Loucy (cell line): ENCODE results near the gene RTL3.

Experiments used
- CTCF ChIP-seq: fragments of 200-600 bp; sonication (generic); conservative IDR thresholded peaks from 2 replicates; pipeline ENCODE4 v1.5.1; 2014; ENCODE audit warnings: mild to moderate bottlenecking, antibody characterized with exemption, low read length
- EZH2phosphoT487 ChIP-seq: fragments of 200-600 bp; IDR thresholded peaks from 2 replicates; pipeline ENCODE4 v1.6.1; 2018; ENCODE audit warnings: antibody characterized with exemption, mild to moderate bottlenecking, moderate library complexity, borderline replicate concordance

GRCh38 chrX:78658845-78659744 lies at the start of gene RTL3:
- TF ChIP-seq CTCF (no peak), EZH2phosphoT487 (no peak)
